ENCODE measurements around the gene PTPRD.

Gene PTPRD

GRCh38 chr9:8315211-8315610, 2297.6 kb downstream of the PTPRD start:
- H3K4me3 ChIP-seq (ENCODE audit: control insufficient read depth, low read depth, low read length) = no peak overlapping the region
- no peak for DNase-seq (ENCODE audit: low read depth)
- no peak for TF ChIP-seq CTCF (IDR thresholded peaks at IDR 0.05; ENCODE audit: control insufficient read depth, insufficient read depth, low read depth, low read length, missing control alignments)

- H3K4me3 ChIP-seq (ENCODE audit: control insufficient read depth, low read depth, low read length) = no peak overlapping the region
- no peak for TF ChIP-seq CTCF (IDR thresholded peaks at IDR 0.05; ENCODE audit: control insufficient read depth, insufficient read depth, low read depth, low read length, missing control alignments)
- no peak for DNase-seq (ENCODE audit: low read depth)
Observed at GRCh38 chr9:8309258-8309657, 2303.5 kb downstream of the PTPRD start.

GRCh38 chr9:8304720-8305119, 2308.1 kb downstream of the PTPRD start:
- DNase-seq (ENCODE audit: low read depth) = no peak
- no peak for TF ChIP-seq CTCF (IDR thresholded peaks at IDR 0.05; ENCODE audit: control insufficient read depth, insufficient read depth, low read depth, low read length, missing control alignments)
- H3K4me3 ChIP-seq (ENCODE audit: control insufficient read depth, low read depth, low read length) = no peak overlapping the region

GRCh38 chr9:8301296-8301695, 2311.5 kb downstream of the PTPRD start:
- no peak for DNase-seq (ENCODE audit: low read depth)
- H3K4me3 ChIP-seq (ENCODE audit: control insufficient read depth, low read depth, low read length) = no peak overlapping the region
- no peak for TF ChIP-seq CTCF (IDR thresholded peaks at IDR 0.05; ENCODE audit: control insufficient read depth, insufficient read depth, low read depth, low read length, missing control alignments)

- DNase-seq (ENCODE audit: low read depth) = no peak
- H3K4me3 ChIP-seq (ENCODE audit: control insufficient read depth, low read depth, low read length) = no peak overlapping the region
- TF ChIP-seq CTCF (IDR thresholded peaks at IDR 0.05; ENCODE audit: control insufficient read depth, insufficient read depth, low read depth, low read length, missing control alignments) = no peak
Observed at GRCh38 chr9:8297047-8297446, 2315.8 kb downstream of the PTPRD start.

- DNase-seq (ENCODE audit: low read depth) = no peak
- no peak for TF ChIP-seq CTCF (IDR thresholded peaks at IDR 0.05; ENCODE audit: control insufficient read depth, insufficient read depth, low read depth, low read length, missing control alignments)
- no peak overlapping the region for H3K4me3 ChIP-seq (ENCODE audit: control insufficient read depth, low read depth, low read length)
Observed at GRCh38 chr9:8292657-8293056, 2320.1 kb downstream of the PTPRD start.

- H3K4me3 ChIP-seq (ENCODE audit: control insufficient read depth, low read depth, low read length) = no peak overlapping the region
- no peak for TF ChIP-seq CTCF (IDR thresholded peaks at IDR 0.05; ENCODE audit: control insufficient read depth, insufficient read depth, low read depth, low read length, missing control alignments)
- no peak for DNase-seq (ENCODE audit: low read depth)
Observed at GRCh38 chr9:8289681-8290080, 2323.1 kb downstream of the PTPRD start.
